WERI-Rb-1 (cell line): ENCODE measurements around the gene KRTAP4-3.
"Not testable (repeated sequence)": the region's sequence is repeated elsewhere in the genome, so short reads cannot be mapped to it uniquely, and the experiment has no call there.

Source experiments
- DNase-seq: peaks from one replicate; pipeline ENCODE4 v3.0.0-alpha.2; 2020
- H3K27ac ChIP-seq: fragments of 250-450 bp; sonication (Bioruptor Pico); 2 replicates; pipeline ENCODE4 v1.5.1; 2020; ENCODE audit warnings: mild to moderate bottlenecking, moderate library complexity
- H3K27me3 ChIP-seq: fragments of 250-450 bp; sonication (Bioruptor Pico); 2 replicates; pipeline ENCODE4 v1.5.1; 2021; ENCODE audit warnings: mild to moderate bottlenecking, low read depth, moderate library complexity; ENCODE audit not compliant: insufficient read depth, severe bottlenecking
- H3K36me3 ChIP-seq: fragments of 250-450 bp; sonication (Bioruptor Pico); 2 replicates; pipeline ENCODE4 v1.5.1; 2020; ENCODE audit warnings: mild to moderate bottlenecking, moderate library complexity
- H3K4me3 ChIP-seq: 2 replicates; pipeline ENCODE4 v1.5.1; 2011; ENCODE audit warnings: low read depth, mild to moderate bottlenecking, control low read depth, low read length
- H3K9me3 ChIP-seq: fragments of 250-450 bp; sonication (Bioruptor Pico); 2 replicates; pipeline ENCODE4 v1.5.1; 2021; ENCODE audit warnings: mild to moderate bottlenecking, moderate library complexity; ENCODE audit not compliant: severe bottlenecking
- CTCF ChIP-seq: IDR thresholded peaks from 2 replicates; pipeline ENCODE4 v1.5.1; 2011; ENCODE audit warnings: low read depth, mild to moderate bottlenecking, control low read depth, inconsistent platforms, low read length

The KRTAP4-3 gene

GRCh38 chr17:41167561-41167960 lies 460 bp downstream of the KRTAP4-3 start:
- Histone ChIP-seq H3K4me3 (no peak overlapping the region), H3K27me3 (peaks cover 76% of the 10 kb centered on the region), H3K9me3 (no peaks in the 10 kb centered on the region), H3K27ac (no peak overlapping the region), H3K36me3 (no peaks in the 10 kb centered on the region)
- no peak for DNase-seq
- TF ChIP-seq CTCF, result no peak

DNA sequence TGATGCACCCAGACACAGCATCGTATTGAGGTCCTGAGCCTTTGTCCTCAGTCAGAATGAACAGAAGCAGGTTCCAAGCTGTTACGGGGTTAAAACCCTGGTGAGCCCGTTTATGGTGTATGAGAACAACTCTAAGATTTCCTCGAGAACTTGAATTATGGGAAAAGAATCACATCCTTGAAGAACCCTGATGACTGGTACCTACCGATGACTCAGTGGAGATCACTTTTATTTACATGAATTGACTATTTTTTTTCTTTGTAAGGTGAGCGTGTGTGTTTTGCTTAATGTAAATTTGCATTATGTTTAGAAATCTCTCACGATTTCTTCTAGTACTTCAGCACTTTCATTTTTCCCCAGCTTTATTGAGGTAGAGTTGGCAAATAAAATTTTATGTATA lies 4.2 kb downstream of the KRTAP4-3 start:
- Histone ChIP-seq H3K27ac (no peak overlapping the region), H3K36me3 (no peaks in the 10 kb centered on the region), H3K9me3 (no peaks in the 10 kb centered on the region), H3K27me3 (peaks cover 67% of the 10 kb centered on the region), H3K4me3 (no peak overlapping the region)
- TF ChIP-seq CTCF, result no peak
- no peak for DNase-seq

DNA sequence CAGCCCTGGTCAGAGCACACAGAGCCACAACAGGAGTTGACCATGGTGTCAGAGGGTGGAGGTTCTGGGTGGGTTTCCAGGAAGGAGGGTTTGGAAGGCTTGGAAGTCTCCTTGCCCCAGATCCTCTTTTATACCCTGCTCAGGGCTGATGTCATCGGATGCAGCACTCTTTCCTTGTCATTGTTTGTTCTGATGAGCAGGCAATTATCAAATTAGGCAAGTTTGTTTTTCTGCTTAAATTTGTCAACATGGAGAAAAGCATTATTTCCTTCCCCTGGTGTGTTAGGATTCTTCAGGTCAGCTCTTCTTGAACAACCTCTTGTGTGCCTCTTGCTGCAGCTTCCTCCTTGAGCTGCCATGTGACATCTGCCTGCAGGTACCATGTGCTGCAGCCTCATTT lies 7.4 kb downstream of the KRTAP4-3 start, which contains the start of gene KRTAP4-4:
TSS of gene KRTAP4-4 (minus strand) at position 101 of the 400 bp plus-strand sequence. CDS start at position 44, 57 bp downstream.
- TF ChIP-seq CTCF, result no peak
- no peak for DNase-seq
- no peaks in the 10 kb centered on the region for H3K9me3 ChIP-seq

GRCh38 chr17:41160190-41160589 lies 7.8 kb downstream of the KRTAP4-3 start:
- not testable (repeated sequence) for H3K27ac ChIP-seq, DNase-seq, H3K4me3 ChIP-seq, H3K9me3 ChIP-seq, H3K36me3 ChIP-seq
- H3K27me3 ChIP-seq, result peaks cover 78% of the 10 kb centered on the region

More for the DNA sequence above, 7.4 kb downstream of the KRTAP4-3 start, which contains the start of gene KRTAP4-4:
- Histone ChIP-seq H3K27me3 (peaks cover 73% of the 10 kb centered on the region), H3K36me3 (no peaks in the 10 kb centered on the region), H3K27ac (no peak within 1 kb of the TSS), H3K4me3 (no peak within 1 kb of the TSS)

- H3K36me3 ChIP-seq, result no peaks in the 10 kb centered on the region
- no peak for TF ChIP-seq CTCF
- peaks cover 91% of the 10 kb centered on the region for H3K27me3 ChIP-seq
- no peak overlapping the region for H3K27ac ChIP-seq
- H3K9me3 ChIP-seq, result no peaks in the 10 kb centered on the region
- no peak overlapping the region for H3K4me3 ChIP-seq
- no peak for DNase-seq
These were observed 14.2 kb downstream of the KRTAP4-3 start for GRCh38 chr17:41153856-41154255.

DNA sequence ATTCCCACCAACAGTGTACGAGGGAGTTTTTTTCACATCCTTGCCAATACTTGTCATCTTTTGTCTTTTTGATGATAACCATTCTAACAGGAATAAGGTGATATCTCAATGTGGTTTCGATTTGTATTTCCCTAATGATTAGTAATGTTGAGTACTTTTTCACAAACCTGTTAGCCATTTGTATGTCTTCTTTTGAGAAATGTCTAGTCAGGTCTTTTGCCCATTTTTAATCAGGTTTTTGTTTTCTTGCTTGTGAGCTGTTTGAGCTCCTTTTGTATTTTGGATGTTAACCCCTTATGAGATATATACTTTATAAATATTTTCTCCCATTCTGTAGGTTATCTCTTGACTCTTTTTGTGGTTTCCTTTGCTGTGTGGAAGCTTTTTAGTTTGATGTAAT lies 16.5 kb downstream of the KRTAP4-3 start:
- Histone ChIP-seq H3K27ac (no peak overlapping the region), H3K4me3 (no peak overlapping the region), H3K36me3 (no peaks in the 10 kb centered on the region), H3K9me3 (no peaks in the 10 kb centered on the region), H3K27me3 (peaks cover 90% of the 10 kb centered on the region)
- no peak for DNase-seq
- no peak for TF ChIP-seq CTCF
